ENCODE measurements around the gene SEMA5A. TPM values are rescaled to one million over a fixed set of nuclear protein-coding genes. Genes with fewer than 3 reads are reported as not detected.
"Not testable (repeated sequence)": the region's sequence is repeated elsewhere in the genome, so short reads cannot be mapped to it uniquely, and the experiment has no call there.

SEMA5A gene
- total RNA-seq, 4 donors from 2014 or later = 2.4 to 129 (median 10.0) TPM

DNA sequence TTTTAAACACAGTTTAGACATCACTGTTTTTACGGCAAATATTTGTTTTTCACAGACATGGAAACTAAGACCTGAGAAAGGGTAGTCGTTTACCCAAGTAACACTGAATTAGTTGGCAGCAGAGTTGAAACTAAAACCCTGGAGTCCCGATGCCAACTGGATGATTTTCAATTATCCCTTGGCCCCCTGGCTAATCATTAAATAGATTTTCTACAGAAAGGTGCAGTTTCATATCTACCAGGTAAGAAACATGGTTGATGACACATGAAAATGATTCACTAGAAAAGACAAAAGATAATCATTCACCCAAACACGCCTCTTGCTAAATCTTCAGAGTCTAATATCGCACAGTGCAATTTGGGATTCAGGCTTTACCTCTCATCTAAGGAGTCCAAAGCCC, 136.9 kb downstream of the SEMA5A start:
- no peaks in the 10 kb centered on the region for H3K4me1 ChIP-seq
- no peak for DNase-seq
- no peaks in the 10 kb centered on the region for H3K36me3 ChIP-seq
- H3K4me3 ChIP-seq = no peak overlapping the region
- H3K27me3 ChIP-seq = no peaks in the 10 kb centered on the region
- no peaks in the 10 kb centered on the region for H3K9me3 ChIP-seq
- intact Hi-C loops (cut with DNase I; ENCODE audit: low total_unique reads) = no loop called here
- no peak overlapping the region for H3K27ac ChIP-seq
- TF ChIP-seq, protein P1, sequence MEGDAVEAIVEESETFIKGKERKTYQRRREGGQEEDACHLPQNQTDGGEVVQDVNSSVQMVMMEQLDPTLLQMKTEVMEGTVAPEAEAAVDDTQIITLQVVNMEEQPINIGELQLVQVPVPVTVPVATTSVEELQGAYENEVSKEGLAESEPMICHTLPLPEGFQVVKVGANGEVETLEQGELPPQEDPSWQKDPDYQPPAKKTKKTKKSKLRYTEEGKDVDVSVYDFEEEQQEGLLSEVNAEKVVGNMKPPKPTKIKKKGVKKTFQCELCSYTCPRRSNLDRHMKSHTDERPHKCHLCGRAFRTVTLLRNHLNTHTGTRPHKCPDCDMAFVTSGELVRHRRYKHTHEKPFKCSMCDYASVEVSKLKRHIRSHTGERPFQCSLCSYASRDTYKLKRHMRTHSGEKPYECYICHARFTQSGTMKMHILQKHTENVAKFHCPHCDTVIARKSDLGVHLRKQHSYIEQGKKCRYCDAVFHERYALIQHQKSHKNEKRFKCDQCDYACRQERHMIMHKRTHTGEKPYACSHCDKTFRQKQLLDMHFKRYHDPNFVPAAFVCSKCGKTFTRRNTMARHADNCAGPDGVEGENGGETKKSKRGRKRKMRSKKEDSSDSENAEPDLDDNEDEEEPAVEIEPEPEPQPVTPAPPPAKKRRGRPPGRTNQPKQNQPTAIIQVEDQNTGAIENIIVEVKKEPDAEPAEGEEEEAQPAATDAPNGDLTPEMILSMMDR (IDR thresholded peaks at IDR 0.05) = no peak
- TF ChIP-seq POLR2A (IDR thresholded peaks at IDR 0.05) = no peak

DNA sequence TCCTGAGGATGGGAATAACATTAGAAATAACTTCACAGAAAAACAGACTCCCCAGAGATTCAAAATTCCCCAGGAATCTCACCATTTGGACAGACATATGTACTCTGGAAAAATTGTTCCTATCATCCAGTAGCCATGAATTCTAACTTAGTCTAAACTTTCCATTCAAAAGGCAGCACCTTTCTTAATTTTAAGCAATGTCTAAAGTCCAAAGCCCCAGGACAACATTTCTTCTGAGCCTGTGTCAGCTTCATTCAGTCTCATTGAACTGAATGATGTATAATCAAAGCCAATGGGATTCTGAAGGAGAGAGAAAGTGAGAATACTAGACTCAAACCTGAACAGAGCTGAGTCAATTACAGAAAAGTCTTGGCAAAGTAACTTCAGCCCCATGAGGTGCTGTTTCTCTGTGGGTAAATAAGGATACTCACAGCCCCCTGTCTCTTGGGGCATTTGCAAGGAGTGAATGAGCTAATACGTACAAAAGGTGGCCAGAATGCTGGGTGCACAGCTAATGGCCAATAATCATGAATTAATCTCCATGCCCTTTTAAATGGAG, 140.6 kb downstream of the SEMA5A start:
- no peak overlapping the region for H3K4me3 ChIP-seq
- H3K36me3 ChIP-seq = no peaks in the 10 kb centered on the region
- H3K4me1 ChIP-seq = no peaks in the 10 kb centered on the region
- H3K27me3 ChIP-seq = no peaks in the 10 kb centered on the region
- H3K27ac ChIP-seq = no peak overlapping the region
- H3K9me3 ChIP-seq = no peaks in the 10 kb centered on the region
- no peak for DNase-seq
- intact Hi-C loops (cut with DNase I; ENCODE audit: low total_unique reads) = no loop called here
- TF ChIP-seq, protein P1 (IDR thresholded peaks at IDR 0.05) = no peak
- TF ChIP-seq POLR2A (IDR thresholded peaks at IDR 0.05) = no peak

DNA sequence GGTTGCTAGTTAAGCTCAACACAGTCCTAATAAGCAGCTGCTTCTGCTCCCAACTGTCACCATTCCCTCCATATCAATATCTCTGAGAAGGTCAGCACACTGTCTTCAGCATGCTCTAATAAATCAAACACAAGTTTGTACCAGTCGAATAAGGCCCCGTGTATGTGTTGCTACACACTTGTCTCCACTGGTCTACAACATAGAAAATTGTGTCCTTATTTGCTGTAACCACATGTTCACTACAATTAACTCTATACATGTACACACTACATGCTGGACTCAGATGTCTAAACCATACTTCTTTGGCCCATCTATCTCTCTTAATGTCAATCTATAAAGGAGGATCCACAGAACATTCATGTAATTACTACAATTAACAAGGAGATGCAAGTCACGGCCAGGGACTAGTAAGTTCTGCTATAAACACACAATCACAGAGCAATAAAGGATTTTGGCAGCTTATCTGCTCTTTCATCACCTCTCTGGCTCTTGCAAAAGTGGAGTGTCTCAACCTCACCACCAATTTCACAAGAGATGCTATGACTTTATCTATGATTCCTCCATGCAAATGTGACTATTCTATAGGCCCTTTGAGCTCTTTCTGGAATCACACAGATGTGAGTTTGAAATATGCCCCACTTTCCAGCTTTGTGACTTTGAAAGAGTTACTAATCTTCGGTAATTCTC, 143.9 kb downstream of the SEMA5A start:
- H3K27ac ChIP-seq = no peak overlapping the region
- H3K9me3 ChIP-seq = no peaks in the 10 kb centered on the region
- no peaks in the 10 kb centered on the region for H3K36me3 ChIP-seq
- intact Hi-C loops (cut with DNase I; ENCODE audit: low total_unique reads) = no loop called here
- no peak for DNase-seq
- no peaks in the 10 kb centered on the region for H3K27me3 ChIP-seq
- H3K4me3 ChIP-seq = no peak overlapping the region
- TF ChIP-seq, protein P1 (IDR thresholded peaks at IDR 0.05) = no peak
- no peak for TF ChIP-seq POLR2A (IDR thresholded peaks at IDR 0.05)
- H3K4me1 ChIP-seq = no peaks in the 10 kb centered on the region

- H3K9me3 ChIP-seq; DNase-seq; H3K4me3 ChIP-seq; intact Hi-C loops (cut with DNase I; ENCODE audit: low total_unique reads); H3K4me1 ChIP-seq; H3K27ac ChIP-seq; H3K27me3 ChIP-seq; H3K36me3 ChIP-seq: not testable (repeated sequence)
Measured at GRCh38 chr5:9399783-9400182, 146.1 kb downstream of the SEMA5A start.

DNA sequence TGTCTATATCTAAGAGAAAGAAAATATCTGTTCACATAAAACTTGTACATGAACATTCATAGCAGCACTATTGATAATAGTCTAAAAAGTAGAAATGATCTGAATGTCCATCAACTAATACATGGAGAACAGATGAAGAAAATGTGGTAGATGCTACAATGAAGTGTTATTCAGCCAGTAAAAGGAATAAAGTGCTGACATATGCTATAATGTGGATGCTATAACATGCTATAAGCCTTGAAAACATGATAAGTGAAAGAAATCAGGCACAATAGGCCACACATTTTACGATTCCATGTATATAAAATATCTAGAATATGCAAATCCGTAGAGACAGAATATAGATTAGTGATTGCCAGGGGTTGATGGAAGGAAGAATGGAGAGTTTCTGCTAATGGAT, 146.8 kb downstream of the SEMA5A start:
- DNase-seq = no peak
- Histone ChIP-seq H3K4me3 (no peak overlapping the region), H3K27ac (no peak overlapping the region), H3K27me3 (no peaks in the 10 kb centered on the region), H3K36me3 (no peaks in the 10 kb centered on the region), H3K9me3 (no peaks in the 10 kb centered on the region), H3K4me1 (no peaks in the 10 kb centered on the region)
- intact Hi-C loops (cut with DNase I; ENCODE audit: low total_unique reads) = no loop called here
- TF ChIP-seq, protein P1 (IDR thresholded peaks at IDR 0.05) = no peak
- TF ChIP-seq POLR2A (IDR thresholded peaks at IDR 0.05) = no peak

Data from uterus (tissue), 4 donors.